Thyroid gland (tissue), 4 donors: Measurements from ENCODE around the gene SMC1A. TPM values are rescaled to one million over a fixed set of nuclear protein-coding genes. Genes with fewer than 3 reads are reported as not detected.

ENCODE experiments used
- DNase-seq, 2 donors: peaks; one replicate each; pipeline ENCODE4 v3.0.0-alpha.2; 2019
- H3K27ac ChIP-seq, 3 donors: fragments of 200-600 bp; sonication (generic); 1 replicate in 2 of 3; 2 replicates in 1 of 3; pipeline ENCODE4 v1.5.1; 2016 to 2019; ENCODE audit warnings: mild to moderate bottlenecking in 1 of 3, moderate library complexity in 1 of 3
- H3K27me3 ChIP-seq: fragments of 200-600 bp; sonication (generic); one replicate; pipeline ENCODE4 v1.5.1; 2019
- H3K36me3 ChIP-seq, 2 donors: fragments of 200-600 bp; sonication (generic); one replicate each; pipeline ENCODE4 v1.5.1; 2016 to 2019
- H3K4me1 ChIP-seq, 2 donors: fragments of 200-600 bp; sonication (generic); one replicate each; pipeline ENCODE4 v1.5.1; 2017 to 2019
- H3K4me3 ChIP-seq, 3 donors: fragments of 200-600 bp; sonication (generic); replicated peaks in 1 of 3; 1 replicate in 2 of 3; 2 replicates in 1 of 3; pipeline ENCODE4 v1.5.1; 2016; ENCODE audit warnings: mild to moderate bottlenecking in 1 of 3
- H3K9me3 ChIP-seq: fragments of 200-600 bp; sonication (generic); one replicate; pipeline ENCODE4 v1.5.1; 2017
- CTCF ChIP-seq, 6 experiments: fragments of 200-600 bp in 3 of 6; fragments of 450-650 bp in 3 of 6; sonication (generic) in 3 of 6; IDR thresholded peaks; one replicate each; pipeline ENCODE4 v1.5.1; 2016 to 2019; ENCODE audit warnings: antibody characterized with exemption in 6 of 6, mild to moderate bottlenecking in 2 of 6, inconsistent platforms in 1 of 6, moderate library complexity in 1 of 6
- POLR2A ChIP-seq, 2 donors: fragments of 450-650 bp; IDR thresholded peaks; one replicate each; pipeline ENCODE4 v1.6.1; 2017; ENCODE audit warnings: antibody characterized with exemption in 2 of 2, mild to moderate bottlenecking in 2 of 2, moderate library complexity in 1 of 2
- WGBS, 2 donors: methylation state at CpG; one replicate each; pipeline ENCODE4 v1.1.5; 2017; 5-methylcytosine and 5-hydroxymethylcytosine counted together
- intact Hi-C: fragments of 100-400 bp; cut with DNase I; formaldehyde crosslinking; loops from one replicate; pipeline ENCODE4 v1.15.1; 2023
- total RNA-seq, 4 donors: library from RNA; depleted of rRNA; stranded (reverse); fragments of >200 nt; gene quantifications; one replicate each; pipeline ENCODE4 v1.2.3, GENCODE V29; 2016

The SMC1A gene
- total RNA-seq, 4 donors from 2014 or later: 35.0 to 43.7 (median 36.9) TPM

- no peak for DNase-seq
- no peaks in the 10 kb centered on the region for H3K9me3 ChIP-seq
- H3K36me3 ChIP-seq: no peaks in the 10 kb centered on the region
- TF ChIP-seq POLR2A (IDR thresholded peaks at IDR 0.05) (no peak), CTCF (IDR thresholded peaks at IDR 0.05) (no peak)
- no peak overlapping the region for H3K27ac ChIP-seq
- H3K27me3 ChIP-seq: no peaks in the 10 kb centered on the region
- H3K4me1 ChIP-seq: no peaks in the 10 kb centered on the region
- H3K4me3 ChIP-seq: no peak overlapping the region
- intact Hi-C loops: no loop called here
Observed at GRCh38 chrX:53452812-53453211, 30.4 kb upstream of the SMC1A start.

- TF ChIP-seq CTCF (IDR thresholded peaks at IDR 0.05): no peak
- no peak for TF ChIP-seq POLR2A (IDR thresholded peaks at IDR 0.05)
Observed at GRCh38 chrX:53449632-53450031, 27.2 kb upstream of the SMC1A start.

GRCh38 chrX:53447441-53447840 lies 25.0 kb upstream of the SMC1A start:
- no peak overlapping the region for H3K4me3 ChIP-seq
- no peaks in the 10 kb centered on the region for H3K4me1 ChIP-seq
- no peak overlapping the region for H3K27ac ChIP-seq
- H3K27me3 ChIP-seq: no peaks in the 10 kb centered on the region
- no peaks in the 10 kb centered on the region for H3K36me3 ChIP-seq
- DNase-seq: no peak
- no peak for TF ChIP-seq CTCF (IDR thresholded peaks at IDR 0.05)
- TF ChIP-seq POLR2A (IDR thresholded peaks at IDR 0.05): no peak
- H3K9me3 ChIP-seq: no peaks in the 10 kb centered on the region
- WGBS, 2 donors: 89 to 90% methylated on average over 2 of the region's 2 CpGs
- intact Hi-C loops: no loop called here

More at GRCh38 chrX:53449632-53450031, 27.2 kb upstream of the SMC1A start:
- no peaks in the 10 kb centered on the region for H3K36me3 ChIP-seq
- no peaks in the 10 kb centered on the region for H3K4me1 ChIP-seq
- 79 to 87% methylated on average over 3 of the region's 3 CpGs for WGBS, 2 donors
- no peaks in the 10 kb centered on the region for H3K9me3 ChIP-seq
- no peak for DNase-seq
- H3K4me3 ChIP-seq: no peak overlapping the region
- intact Hi-C loops: no loop called here
- H3K27ac ChIP-seq: no peak overlapping the region
- H3K27me3 ChIP-seq: no peaks in the 10 kb centered on the region

GRCh38 chrX:53445977-53446376 lies 23.5 kb upstream of the SMC1A start:
- H3K36me3 ChIP-seq: no peaks in the 10 kb centered on the region
- DNase-seq: peak; percentile 6
- H3K27ac ChIP-seq: no peak overlapping the region
- no peaks in the 10 kb centered on the region for H3K4me1 ChIP-seq
- no peaks in the 10 kb centered on the region for H3K9me3 ChIP-seq
- intact Hi-C loops: no loop called here
- 13 to 20% methylated on average over 3 of the region's 6 CpGs for WGBS, 2 donors
- H3K27me3 ChIP-seq: peaks cover 4% of the 10 kb centered on the region
- H3K4me3 ChIP-seq: no peak overlapping the region
- TF ChIP-seq POLR2A (IDR thresholded peaks at IDR 0.05): no peak
- peak in 3 of 6 experiments; percentile 3 to 36 (median 30) for TF ChIP-seq CTCF (IDR thresholded peaks at IDR 0.05)

- DNase-seq: no peak
- Histone ChIP-seq H3K9me3 (no peaks in the 10 kb centered on the region), H3K4me1 (no peaks in the 10 kb centered on the region), H3K4me3 (no peak overlapping the region), H3K27me3 (peaks cover 4% of the 10 kb centered on the region), H3K36me3 (no peaks in the 10 kb centered on the region), H3K27ac (no peak overlapping the region)
- 83% methylated on average over 1 of the region's 1 CpG; no CpG with 5 or more reads in 1 of the 2 donors for WGBS, 2 donors
- intact Hi-C loops: no loop called here
- no peak for TF ChIP-seq CTCF (IDR thresholded peaks at IDR 0.05)
- no peak for TF ChIP-seq POLR2A (IDR thresholded peaks at IDR 0.05)
Observed at GRCh38 chrX:53442322-53442631, 19.8 kb upstream of the SMC1A start.
